Measurements from ENCODE around the gene TFCP2L1. TPM values are rescaled to one million over a fixed set of nuclear protein-coding genes. Genes with fewer than 3 reads are reported as not detected.
"Not testable (repeated sequence)": the region's sequence is repeated elsewhere in the genome, so short reads cannot be mapped to it uniquely, and the experiment has no call there.

TFCP2L1 gene
- total RNA-seq, 2 donors from 2014 or later: 11.5 to 25.7 TPM

GRCh38 chr2:121304941-121305340 is 19.9 kb upstream of the TFCP2L1 start:
- 83% methylated on average over 2 of the region's 2 CpGs for WGBS
- Histone ChIP-seq H3K4me1 (replicated peaks) (no peaks in the 10 kb centered on the region), H3K36me3 (no peaks in the 10 kb centered on the region), H3K4me3 (no peak overlapping the region), H3K27ac (no peak overlapping the region), H3K27me3 (replicated peaks; ENCODE audit: insufficient read depth) (no peaks in the 10 kb centered on the region), H3K9me3 (no peaks in the 10 kb centered on the region)
- no peak for DNase-seq (ENCODE audit: low spot score)
- intact Hi-C loops (cut with DNase I): no loop called here
- no peak for TF ChIP-seq CTCF (IDR thresholded peaks at IDR 0.05)
- TF ChIP-seq POLR2A (IDR thresholded peaks at IDR 0.05): no peak
- TF ChIP-seq POLR2AphosphoS5 (IDR thresholded peaks at IDR 0.05): no peak

GRCh38 chr2:121303531-121304263 is 18.7 kb upstream of the TFCP2L1 start:
- H3K4me1 ChIP-seq (replicated peaks): no peaks in the 10 kb centered on the region
- TF ChIP-seq POLR2AphosphoS5 (IDR thresholded peaks at IDR 0.05): no peak
- TF ChIP-seq POLR2A (IDR thresholded peaks at IDR 0.05): no peak
- TF ChIP-seq CTCF (IDR thresholded peaks at IDR 0.05): no peak
- DNase-seq (ENCODE audit: low spot score): no peak
- H3K36me3 ChIP-seq: no peaks in the 10 kb centered on the region
- no peak overlapping the region for H3K27ac ChIP-seq
- H3K9me3 ChIP-seq: no peaks in the 10 kb centered on the region
- intact Hi-C loops (cut with DNase I): no loop called here
- no peak overlapping the region for H3K4me3 ChIP-seq
- 79% methylated on average over 2 of the region's 2 CpGs for WGBS
- no peaks in the 10 kb centered on the region for H3K27me3 ChIP-seq (replicated peaks; ENCODE audit: insufficient read depth)

DNA sequence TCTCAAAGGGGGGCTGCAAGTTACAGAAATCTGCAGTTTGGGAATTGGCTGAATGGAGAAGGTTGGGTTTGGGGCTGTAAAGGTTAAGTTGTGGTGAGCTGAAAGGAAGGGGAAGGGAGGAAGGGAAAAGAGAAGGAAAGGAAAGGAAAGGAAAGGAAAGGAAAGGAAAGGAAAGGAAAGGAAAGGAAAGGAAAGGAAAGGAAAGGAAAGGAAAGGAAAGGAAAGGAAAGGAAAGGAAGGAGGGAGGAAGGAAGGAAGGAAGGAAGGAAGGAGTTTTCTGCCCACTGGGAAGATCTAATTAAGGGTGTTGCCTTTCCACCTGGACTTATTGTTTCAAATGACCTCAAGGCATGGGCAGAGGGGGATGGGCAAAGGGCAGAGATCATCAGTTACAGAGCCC is 16.2 kb upstream of the TFCP2L1 start:
- H3K27me3 ChIP-seq (replicated peaks; ENCODE audit: insufficient read depth); DNase-seq (ENCODE audit: low spot score); intact Hi-C loops (cut with DNase I); H3K36me3 ChIP-seq; H3K9me3 ChIP-seq; H3K27ac ChIP-seq; H3K4me1 ChIP-seq (replicated peaks); H3K4me3 ChIP-seq: not testable (repeated sequence)

- intact Hi-C loops (cut with DNase I): no loop called here
- H3K9me3 ChIP-seq: no peaks in the 10 kb centered on the region
- H3K27me3 ChIP-seq (replicated peaks; ENCODE audit: insufficient read depth): no peaks in the 10 kb centered on the region
- no peaks in the 10 kb centered on the region for H3K4me1 ChIP-seq (replicated peaks)
- no peak overlapping the region for H3K27ac ChIP-seq
- WGBS: 95% methylated on average over 12 of the region's 12 CpGs
- DNase-seq (ENCODE audit: low spot score): no peak
- H3K4me3 ChIP-seq: no peak overlapping the region
- TF ChIP-seq POLR2A (IDR thresholded peaks at IDR 0.05) (no peak), CTCF (IDR thresholded peaks at IDR 0.05) (no peak), POLR2AphosphoS5 (IDR thresholded peaks at IDR 0.05) (no peak)
- no peaks in the 10 kb centered on the region for H3K36me3 ChIP-seq
Observed at GRCh38 chr2:121298476-121298875, 13.5 kb upstream of the TFCP2L1 start.

DNA sequence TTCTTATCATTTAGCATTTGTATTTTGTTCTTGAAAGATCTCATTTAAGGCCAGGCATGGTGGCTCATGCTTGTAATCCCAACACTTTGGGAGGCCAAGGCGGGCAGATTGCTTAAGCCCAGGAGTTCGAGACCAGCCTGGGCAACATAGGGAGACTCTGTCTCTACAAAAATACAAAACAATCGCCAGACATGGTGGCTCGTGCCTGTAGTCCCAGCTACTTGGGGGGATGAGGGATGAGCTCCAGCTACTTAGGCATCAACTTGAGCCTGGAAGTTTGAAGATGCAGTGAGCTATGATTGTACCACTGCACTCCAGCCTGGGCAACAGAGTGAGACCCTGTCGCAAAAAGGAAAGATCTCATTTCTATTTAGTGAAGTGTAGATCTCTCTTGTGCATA is 12.9 kb upstream of the TFCP2L1 start:
- H3K4me1 ChIP-seq (replicated peaks); H3K27me3 ChIP-seq (replicated peaks; ENCODE audit: insufficient read depth); intact Hi-C loops (cut with DNase I); H3K27ac ChIP-seq; H3K36me3 ChIP-seq; H3K4me3 ChIP-seq; H3K9me3 ChIP-seq; DNase-seq (ENCODE audit: low spot score): not testable (repeated sequence)
- WGBS: 90% methylated on average over 5 of the region's 5 CpGs

DNA sequence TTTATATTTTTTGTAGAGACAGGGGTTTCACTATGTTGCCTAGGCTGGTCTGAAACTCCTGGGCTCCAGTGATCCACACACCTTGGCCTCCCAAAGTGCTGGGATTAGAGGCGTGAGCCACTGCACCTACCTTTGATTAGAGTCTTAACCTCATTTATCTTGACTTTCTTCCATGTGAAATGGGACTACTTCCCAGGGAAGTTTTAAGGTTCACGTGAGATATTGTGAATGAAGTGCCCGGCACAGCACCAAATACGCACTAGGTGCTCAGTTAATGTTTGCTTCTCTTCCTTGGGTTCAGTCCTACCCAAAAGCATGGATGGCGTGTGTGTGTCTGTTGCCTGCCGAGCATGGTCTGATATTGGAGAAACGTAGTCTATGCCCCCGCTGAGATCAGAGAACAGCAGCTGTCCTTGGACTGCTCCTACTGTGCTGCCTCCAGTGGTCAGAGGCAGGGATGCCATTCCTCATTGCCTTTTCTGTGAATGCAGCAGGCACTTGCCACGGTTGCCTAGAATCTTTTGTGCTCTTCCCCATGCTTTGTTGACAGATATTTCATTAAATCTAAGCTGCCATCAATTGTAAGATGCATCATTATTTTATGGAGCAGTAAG is 12.3 kb upstream of the TFCP2L1 start:
- no peak overlapping the region for H3K27ac ChIP-seq
- no peaks in the 10 kb centered on the region for H3K4me1 ChIP-seq (replicated peaks)
- intact Hi-C loops (cut with DNase I): no loop called here
- no peaks in the 10 kb centered on the region for H3K9me3 ChIP-seq
- H3K4me3 ChIP-seq: no peak overlapping the region
- no peak for TF ChIP-seq POLR2AphosphoS5 (IDR thresholded peaks at IDR 0.05)
- no peak for TF ChIP-seq POLR2A (IDR thresholded peaks at IDR 0.05)
- TF ChIP-seq CTCF (IDR thresholded peaks at IDR 0.05): peak in 2 of 4 experiments; percentile 31 to 50
- H3K36me3 ChIP-seq: no peaks in the 10 kb centered on the region
- 54% methylated on average over 9 of the region's 9 CpGs for WGBS
- H3K27me3 ChIP-seq (replicated peaks; ENCODE audit: insufficient read depth): no peaks in the 10 kb centered on the region
- DNase-seq (ENCODE audit: low spot score): no peak
